CD4-positive, alpha-beta T cell treated with Interleukin-4 for 4 hours (primary cell): ENCODE measurements around the gene KCNK7.

ENCODE experiments used
- DNase-seq: peaks from one replicate; pipeline ENCODE4 v3.0.0-alpha.2; 2020

KCNK7 gene

GRCh38 chr11:65554057-65554818 is 41.4 kb downstream of the KCNK7 start:
- no peak for DNase-seq

- DNase-seq, result peak; percentile 82
These were observed 42.1 kb downstream of the KCNK7 start for GRCh38 chr11:65553301-65554001.

GRCh38 chr11:65552388-65552951 is 43.1 kb downstream of the KCNK7 start:
- no peak for DNase-seq

GRCh38 chr11:65551572-65552387 is 43.8 kb downstream of the KCNK7 start:
- DNase-seq, result peak; percentile 64

- DNase-seq, result no peak
These were observed 46.5 kb downstream of the KCNK7 start for GRCh38 chr11:65549096-65549495.

DNA sequence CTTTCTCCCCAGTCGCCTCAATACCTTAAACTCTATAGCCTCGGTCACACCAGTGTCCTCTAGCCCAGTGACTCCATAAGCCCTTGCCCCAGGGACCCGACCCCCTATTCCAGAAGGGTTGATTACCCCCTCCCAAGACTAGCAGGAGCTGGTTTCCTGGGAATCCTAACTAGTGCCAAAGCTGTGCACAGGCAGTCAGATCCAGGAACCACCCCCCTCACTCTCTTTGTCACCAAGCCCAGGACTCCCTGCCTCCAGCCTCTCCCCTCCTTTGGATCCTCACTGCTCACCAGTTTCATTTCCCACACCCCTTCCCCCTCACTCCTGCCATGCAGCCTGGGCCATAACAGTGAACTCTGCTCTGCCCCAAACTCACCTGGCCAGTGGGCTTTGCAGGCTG is 47.2 kb downstream of the KCNK7 start:
- DNase-seq, result no peak

- peak; percentile 48 for DNase-seq
These were observed 48.0 kb downstream of the KCNK7 start for GRCh38 chr11:65547446-65548125.

DNA sequence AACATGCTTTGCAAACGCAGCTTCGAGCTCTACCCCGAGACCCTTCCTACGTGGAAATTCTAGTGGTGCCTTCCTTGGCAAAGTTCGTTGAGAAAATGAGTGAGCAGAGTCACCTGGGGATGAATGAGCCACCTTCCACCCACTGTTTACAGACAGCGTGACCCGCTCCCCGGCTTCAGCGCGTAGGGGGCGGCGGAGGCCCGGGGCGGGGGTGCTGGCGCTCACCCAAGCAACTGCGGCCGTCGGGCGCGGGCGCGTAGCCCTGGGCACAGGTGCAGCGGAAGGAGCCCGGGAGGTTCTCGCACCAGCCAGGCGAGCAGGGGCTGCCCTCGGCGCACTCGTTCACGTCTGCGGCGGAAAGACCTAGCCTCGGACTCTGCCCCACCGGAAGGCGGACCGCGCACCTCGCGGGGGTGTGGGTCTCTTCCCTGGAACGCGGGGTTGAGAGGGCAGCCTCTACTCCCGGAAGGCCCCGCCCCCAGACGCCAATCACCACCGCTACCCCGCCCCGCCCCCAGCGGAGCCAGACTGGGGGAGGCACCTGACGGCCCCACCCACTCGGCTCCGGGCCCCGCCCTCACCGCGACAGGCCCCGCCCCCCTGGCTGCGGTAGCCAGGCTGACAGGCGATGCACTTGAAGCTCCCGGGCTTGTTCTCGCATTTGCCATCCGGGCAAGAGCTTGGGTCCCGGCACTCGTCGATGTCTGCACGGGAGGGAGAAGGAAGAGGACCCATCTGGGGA is 49.2 kb downstream of the KCNK7 start:
- DNase-seq, result peak; percentile 97

- DNase-seq, result no peak
These were observed 49.8 kb downstream of the KCNK7 start for GRCh38 chr11:65545853-65546216.
